K562 (cell line): ENCODE results near the gene GPR108. TPM values are rescaled to one million over a fixed set of nuclear protein-coding genes. Genes with fewer than 3 reads are reported as not detected.

Experiments used
- CC2D1A ChIP-seq: fragments of 450-650 bp; IDR thresholded peaks from 2 replicates; pipeline ENCODE4 v1.6.1; 2017; ENCODE audit warnings: mild to moderate bottlenecking
- CCAR2 ChIP-seq: fragments of 200-400 bp; formaldehyde crosslinking; IDR thresholded peaks from 2 replicates; pipeline ENCODE4 v1.6.1; 2017; ENCODE audit warnings: mild to moderate bottlenecking, low read depth, low read length
- CCNT2 ChIP-seq: IDR thresholded peaks from 2 replicates; pipeline ENCODE4 v1.6.1; 2011; ENCODE audit warnings: borderline replicate concordance, low read depth, mild to moderate bottlenecking, moderate library complexity, mixed read lengths, low read length; ENCODE audit not compliant: insufficient read length; ENCODE audit errors: extremely low read depth
- DPF2 ChIP-seq: fragments of 450-650 bp; IDR thresholded peaks from 2 replicates; pipeline ENCODE4 v1.6.1; 2016
- MCM5 ChIP-seq: fragments of 450-650 bp; IDR thresholded peaks from 2 replicates; pipeline ENCODE4 v1.6.1; 2016; ENCODE audit warnings: low read depth
- MIER1 ChIP-seq: fragments of 450-650 bp; IDR thresholded peaks from 2 replicates; pipeline ENCODE4 v1.6.1; 2016; ENCODE audit warnings: antibody characterized with exemption, mild to moderate bottlenecking, low read depth
- MTF1 ChIP-seq: fragments of 250-450 bp; sonication (Bioruptor Pico); IDR thresholded peaks from 2 replicates; pipeline ENCODE4 v1.9.0; 2021; ENCODE audit warnings: moderate library complexity, mild to moderate bottlenecking, inconsistent platforms, borderline replicate concordance
- NEUROD1 ChIP-seq: fragments of 150-350 bp; IDR thresholded peaks from 2 replicates; pipeline ENCODE4 v1.6.1; 2014; ENCODE audit warnings: borderline replicate concordance, low read length, low read depth; ENCODE audit not compliant: partially characterized antibody
- NFE2L1 ChIP-seq: fragments of 450-650 bp; IDR thresholded peaks from 2 replicates; pipeline ENCODE4 v1.6.1; 2016; ENCODE audit warnings: missing genetic modification characterization, low read depth, mild to moderate bottlenecking, missing compliant biosample characterization, moderate library complexity, borderline replicate concordance
- RUNX1 ChIP-seq: sonication (generic); IDR thresholded peaks from 2 replicates; pipeline ENCODE4 v1.6.1; 2016; ENCODE audit warnings: antibody characterized with exemption, low read depth
- ZC3H4 ChIP-seq: sonication (generic); formaldehyde crosslinking; IDR thresholded peaks from 2 replicates; pipeline ENCODE4 v1.9.0; 2021; ENCODE audit warnings: missing genetic modification reagents, borderline replicate concordance
- ZNF384 ChIP-seq: IDR thresholded peaks from 2 replicates; pipeline ENCODE4 v1.6.1; 2012; ENCODE audit warnings: low read depth, low read length, improper control_type of control experiment
- ZNF785 ChIP-seq: fragments of 250-450 bp; sonication (Bioruptor Pico); IDR thresholded peaks from 2 replicates; pipeline ENCODE4 v1.4.0; 2020; ENCODE audit warnings: mild to moderate bottlenecking
- polyA plus RNA-seq, 8 experiments: library from polyadenylated mRNA; depleted of rRNA in 4 of 8; stranded (reverse) in 5 of 8; unstranded in 3 of 8; fragments of >200 nt; fragmentation: Nextera tagmentation in 2 of 8; fragmentation: Illumina TruSeq in 1 of 8; extraction: Ambion mirVana in 2 of 8; extraction: Trizol in 1 of 8; gene quantifications; 2 replicates each; pipeline versions ENCODE4 v1.2.1 to v1.2.3, GENCODE V29; 2011 to 2014; ENCODE audit warnings: inconsistent platforms in 1 of 8, missing spikeins in 1 of 8
- total RNA-seq, 7 experiments: library from RNA; depleted of rRNA in 6 of 7; stranded (reverse); fragments of >200 nt in 6 of 7; fragmentation: Illumina TruSeq in 2 of 7; extraction: Trizol in 2 of 7; gene quantifications; 2 replicates each; pipeline versions ENCODE4 v1.2.1 to v1.2.3, GENCODE V29; 2011 to 2021; ENCODE audit warnings: low replicate concordance in 1 of 7
- TF ChIP-seq, protein P1 (sequence below): fragments of 250-450 bp; sonication (Bioruptor Pico); IDR thresholded peaks from 2 replicates; pipeline ENCODE4 v1.4.0; 2020; ENCODE audit warnings: mild to moderate bottlenecking, moderate library complexity
- TF ChIP-seq, protein P2 (sequence below): fragments of 450-650 bp; IDR thresholded peaks from one replicate; pipeline ENCODE4 v1.6.1; 2018; ENCODE audit warnings: mild to moderate bottlenecking, moderate library complexity; ENCODE audit not compliant: partially characterized antibody
- TF ChIP-seq, protein P3 (sequence below): fragments of 250-450 bp; sonication (Bioruptor Pico); IDR thresholded peaks from 2 replicates; pipeline ENCODE4 v1.4.0; 2020; ENCODE audit warnings: mild to moderate bottlenecking, moderate library complexity
- TF ChIP-seq, protein P4 (sequence below): sonication (generic); formaldehyde crosslinking; IDR thresholded peaks from 2 replicates; pipeline ENCODE4 v1.8.0; 2022; ENCODE audit warnings: mild to moderate bottlenecking, missing genetic modification reagents
- TF ChIP-seq, protein P5 (sequence below): fragments of 250-450 bp; sonication (Bioruptor Pico); IDR thresholded peaks from 2 replicates; pipeline ENCODE4 v1.4.0; 2020

GPR108 gene
- total and polyA plus RNA-seq, 9 of the 15 experiments (the other 6 are each of a cell fraction or from before 2014, with no cell fraction given) = 2.4 to 33.2 (median 24.4) TPM

DNA sequence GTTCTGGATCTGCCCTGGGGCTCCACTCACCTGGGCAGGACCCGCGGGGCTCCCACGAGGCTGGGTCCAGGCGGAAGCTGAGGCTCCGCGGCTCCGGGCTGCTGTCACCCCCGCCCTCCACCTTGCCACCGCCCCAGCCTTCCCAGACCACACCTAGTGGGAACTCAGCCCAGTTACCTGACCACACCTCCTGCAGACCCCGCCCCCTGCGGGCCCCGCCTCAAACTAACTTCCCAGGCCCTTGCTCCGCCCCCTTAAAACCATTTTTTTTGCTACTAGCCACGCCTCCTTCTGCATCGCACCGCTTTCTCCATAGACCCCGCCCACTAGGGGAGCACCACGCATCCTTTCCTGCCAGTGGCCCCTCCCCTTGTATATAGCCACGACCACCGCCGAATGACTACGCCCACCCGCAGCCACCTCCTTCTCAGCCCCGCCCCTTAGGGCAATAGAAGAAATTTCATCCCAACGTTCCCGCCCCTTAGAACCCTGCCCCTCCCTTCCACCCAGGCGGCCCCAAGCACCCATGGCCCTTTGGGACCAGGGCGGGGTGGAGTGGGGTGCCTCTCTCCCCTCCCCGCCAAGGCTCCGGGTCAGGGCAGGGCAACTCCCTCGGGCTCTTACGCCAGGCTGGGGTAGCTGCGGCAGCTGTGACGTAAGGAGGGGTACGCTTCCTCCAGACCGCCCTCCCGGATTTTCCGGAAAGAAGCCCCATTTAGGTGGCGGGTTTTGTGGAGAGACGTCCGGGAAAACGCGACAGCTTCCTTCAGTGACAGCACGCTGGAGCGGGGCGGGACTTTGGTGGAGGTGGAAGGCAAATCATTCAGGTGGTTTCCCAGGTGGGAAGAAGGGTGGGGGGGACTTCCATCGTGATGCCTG, 30.2 kb upstream of the GPR108 start, which contains the start of gene SH2D3A (continued):
- TF ChIP-seq MIER1 (no peak), DPF2 (no peak), NFE2L1 (tag) (no peak), NEUROD1 (no peak), ZNF785 (no peak), MCM5 (no peak), MTF1 (no peak), CC2D1A (no peak), ZC3H4 (CRISPR knock-in tag) (no peak), ZNF384 (peak; percentile 98), CCNT2 (peak; percentile 42), RUNX1 (no peak), CCAR2 (no peak)
- TF ChIP-seq, protein P1, sequence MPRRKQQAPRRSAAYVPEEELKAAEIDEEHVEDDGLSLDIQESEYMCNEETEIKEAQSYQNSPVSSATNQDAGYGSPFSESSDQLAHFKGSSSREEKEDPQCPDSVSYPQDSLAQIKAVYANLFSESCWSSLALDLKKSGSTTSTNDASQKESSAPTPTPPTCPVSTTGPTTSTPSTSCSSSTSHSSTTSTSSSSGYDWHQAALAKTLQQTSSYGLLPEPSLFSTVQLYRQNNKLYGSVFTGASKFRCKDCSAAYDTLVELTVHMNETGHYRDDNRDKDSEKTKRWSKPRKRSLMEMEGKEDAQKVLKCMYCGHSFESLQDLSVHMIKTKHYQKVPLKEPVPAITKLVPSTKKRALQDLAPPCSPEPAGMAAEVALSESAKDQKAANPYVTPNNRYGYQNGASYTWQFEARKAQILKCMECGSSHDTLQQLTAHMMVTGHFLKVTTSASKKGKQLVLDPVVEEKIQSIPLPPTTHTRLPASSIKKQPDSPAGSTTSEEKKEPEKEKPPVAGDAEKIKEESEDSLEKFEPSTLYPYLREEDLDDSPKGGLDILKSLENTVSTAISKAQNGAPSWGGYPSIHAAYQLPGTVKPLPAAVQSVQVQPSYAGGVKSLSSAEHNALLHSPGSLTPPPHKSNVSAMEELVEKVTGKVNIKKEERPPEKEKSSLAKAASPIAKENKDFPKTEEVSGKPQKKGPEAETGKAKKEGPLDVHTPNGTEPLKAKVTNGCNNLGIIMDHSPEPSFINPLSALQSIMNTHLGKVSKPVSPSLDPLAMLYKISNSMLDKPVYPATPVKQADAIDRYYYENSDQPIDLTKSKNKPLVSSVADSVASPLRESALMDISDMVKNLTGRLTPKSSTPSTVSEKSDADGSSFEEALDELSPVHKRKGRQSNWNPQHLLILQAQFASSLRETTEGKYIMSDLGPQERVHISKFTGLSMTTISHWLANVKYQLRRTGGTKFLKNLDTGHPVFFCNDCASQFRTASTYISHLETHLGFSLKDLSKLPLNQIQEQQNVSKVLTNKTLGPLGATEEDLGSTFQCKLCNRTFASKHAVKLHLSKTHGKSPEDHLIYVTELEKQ = no peak
- TF ChIP-seq, protein P2, sequence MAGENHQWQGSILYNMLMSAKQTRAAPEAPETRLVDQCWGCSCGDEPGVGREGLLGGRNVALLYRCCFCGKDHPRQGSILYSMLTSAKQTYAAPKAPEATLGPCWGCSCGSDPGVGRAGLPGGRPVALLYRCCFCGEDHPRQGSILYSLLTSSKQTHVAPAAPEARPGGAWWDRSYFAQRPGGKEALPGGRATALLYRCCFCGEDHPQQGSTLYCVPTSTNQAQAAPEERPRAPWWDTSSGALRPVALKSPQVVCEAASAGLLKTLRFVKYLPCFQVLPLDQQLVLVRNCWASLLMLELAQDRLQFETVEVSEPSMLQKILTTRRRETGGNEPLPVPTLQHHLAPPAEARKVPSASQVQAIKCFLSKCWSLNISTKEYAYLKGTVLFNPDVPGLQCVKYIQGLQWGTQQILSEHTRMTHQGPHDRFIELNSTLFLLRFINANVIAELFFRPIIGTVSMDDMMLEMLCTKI = no peak
- TF ChIP-seq, protein P3, sequence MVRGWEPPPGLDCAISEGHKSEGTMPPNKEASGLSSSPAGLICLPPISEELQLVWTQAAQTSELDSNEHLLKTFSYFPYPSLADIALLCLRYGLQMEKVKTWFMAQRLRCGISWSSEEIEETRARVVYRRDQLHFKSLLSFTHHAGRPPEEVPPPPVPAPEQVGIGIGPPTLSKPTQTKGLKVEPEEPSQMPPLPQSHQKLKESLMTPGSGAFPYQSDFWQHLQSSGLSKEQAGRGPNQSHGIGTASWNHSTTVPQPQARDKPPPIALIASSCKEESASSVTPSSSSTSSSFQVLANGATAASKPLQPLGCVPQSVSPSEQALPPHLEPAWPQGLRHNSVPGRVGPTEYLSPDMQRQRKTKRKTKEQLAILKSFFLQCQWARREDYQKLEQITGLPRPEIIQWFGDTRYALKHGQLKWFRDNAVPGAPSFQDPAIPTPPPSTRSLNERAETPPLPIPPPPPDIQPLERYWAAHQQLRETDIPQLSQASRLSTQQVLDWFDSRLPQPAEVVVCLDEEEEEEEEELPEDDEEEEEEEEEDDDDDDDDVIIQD (CRISPR knock-in tag) = no peak
- TF ChIP-seq, protein P4, sequence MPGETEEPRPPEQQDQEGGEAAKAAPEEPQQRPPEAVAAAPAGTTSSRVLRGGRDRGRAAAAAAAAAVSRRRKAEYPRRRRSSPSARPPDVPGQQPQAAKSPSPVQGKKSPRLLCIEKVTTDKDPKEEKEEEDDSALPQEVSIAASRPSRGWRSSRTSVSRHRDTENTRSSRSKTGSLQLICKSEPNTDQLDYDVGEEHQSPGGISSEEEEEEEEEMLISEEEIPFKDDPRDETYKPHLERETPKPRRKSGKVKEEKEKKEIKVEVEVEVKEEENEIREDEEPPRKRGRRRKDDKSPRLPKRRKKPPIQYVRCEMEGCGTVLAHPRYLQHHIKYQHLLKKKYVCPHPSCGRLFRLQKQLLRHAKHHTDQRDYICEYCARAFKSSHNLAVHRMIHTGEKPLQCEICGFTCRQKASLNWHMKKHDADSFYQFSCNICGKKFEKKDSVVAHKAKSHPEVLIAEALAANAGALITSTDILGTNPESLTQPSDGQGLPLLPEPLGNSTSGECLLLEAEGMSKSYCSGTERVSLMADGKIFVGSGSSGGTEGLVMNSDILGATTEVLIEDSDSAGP (CRISPR knock-in tag) = no peak
- TF ChIP-seq, protein P5, sequence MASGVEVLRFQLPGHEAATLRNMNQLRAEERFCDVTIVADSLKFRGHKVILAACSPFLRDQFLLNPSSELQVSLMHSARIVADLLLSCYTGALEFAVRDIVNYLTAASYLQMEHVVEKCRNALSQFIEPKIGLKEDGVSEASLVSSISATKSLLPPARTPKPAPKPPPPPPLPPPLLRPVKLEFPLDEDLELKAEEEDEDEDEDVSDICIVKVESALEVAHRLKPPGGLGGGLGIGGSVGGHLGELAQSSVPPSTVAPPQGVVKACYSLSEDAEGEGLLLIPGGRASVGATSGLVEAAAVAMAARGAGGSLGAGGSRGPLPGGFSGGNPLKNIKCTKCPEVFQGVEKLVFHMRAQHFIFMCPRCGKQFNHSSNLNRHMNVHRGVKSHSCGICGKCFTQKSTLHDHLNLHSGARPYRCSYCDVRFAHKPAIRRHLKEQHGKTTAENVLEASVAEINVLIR (CRISPR knock-in tag) = 0 out of 2 replicates have a peak, but pooled peaks have one; percentile 31
